ENCODE measurements around the gene RBBP8NL.

GRCh38 chr20:62370115-62370806 lies 57.1 kb downstream of the RBBP8NL start:
- TF ChIP-seq SETDB1 (IDR thresholded peaks at IDR 0.05; ENCODE audit: low read length) = no peak
- TF ChIP-seq USF1 (CRISPR knock-in tag; IDR thresholded peaks at IDR 0.05) = peak; percentile 33; the same call in 1 of the 2 replicates
- TF ChIP-seq CBX3 (IDR thresholded peaks at IDR 0.05; ENCODE audit: borderline replicate concordance in 1 of 2, low read length in 2 of 2) = no peak
- no peak for TF ChIP-seq SP1 (CRISPR knock-in tag; IDR thresholded peaks at IDR 0.05)
- TF ChIP-seq, protein P1, sequence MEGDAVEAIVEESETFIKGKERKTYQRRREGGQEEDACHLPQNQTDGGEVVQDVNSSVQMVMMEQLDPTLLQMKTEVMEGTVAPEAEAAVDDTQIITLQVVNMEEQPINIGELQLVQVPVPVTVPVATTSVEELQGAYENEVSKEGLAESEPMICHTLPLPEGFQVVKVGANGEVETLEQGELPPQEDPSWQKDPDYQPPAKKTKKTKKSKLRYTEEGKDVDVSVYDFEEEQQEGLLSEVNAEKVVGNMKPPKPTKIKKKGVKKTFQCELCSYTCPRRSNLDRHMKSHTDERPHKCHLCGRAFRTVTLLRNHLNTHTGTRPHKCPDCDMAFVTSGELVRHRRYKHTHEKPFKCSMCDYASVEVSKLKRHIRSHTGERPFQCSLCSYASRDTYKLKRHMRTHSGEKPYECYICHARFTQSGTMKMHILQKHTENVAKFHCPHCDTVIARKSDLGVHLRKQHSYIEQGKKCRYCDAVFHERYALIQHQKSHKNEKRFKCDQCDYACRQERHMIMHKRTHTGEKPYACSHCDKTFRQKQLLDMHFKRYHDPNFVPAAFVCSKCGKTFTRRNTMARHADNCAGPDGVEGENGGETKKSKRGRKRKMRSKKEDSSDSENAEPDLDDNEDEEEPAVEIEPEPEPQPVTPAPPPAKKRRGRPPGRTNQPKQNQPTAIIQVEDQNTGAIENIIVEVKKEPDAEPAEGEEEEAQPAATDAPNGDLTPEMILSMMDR (IDR thresholded peaks at IDR 0.05 in 2 of 3, conservative IDR thresholded peaks at IDR 0.05 in 1 of 3; ENCODE audit: insufficient read depth in 2 of 3, low read depth in 1 of 3, low read length in 3 of 3) = no peak
- no peak for TF ChIP-seq RBFOX2 (IDR thresholded peaks at IDR 0.05; ENCODE audit: low read depth, low read length)
- TF ChIP-seq, protein P2, sequence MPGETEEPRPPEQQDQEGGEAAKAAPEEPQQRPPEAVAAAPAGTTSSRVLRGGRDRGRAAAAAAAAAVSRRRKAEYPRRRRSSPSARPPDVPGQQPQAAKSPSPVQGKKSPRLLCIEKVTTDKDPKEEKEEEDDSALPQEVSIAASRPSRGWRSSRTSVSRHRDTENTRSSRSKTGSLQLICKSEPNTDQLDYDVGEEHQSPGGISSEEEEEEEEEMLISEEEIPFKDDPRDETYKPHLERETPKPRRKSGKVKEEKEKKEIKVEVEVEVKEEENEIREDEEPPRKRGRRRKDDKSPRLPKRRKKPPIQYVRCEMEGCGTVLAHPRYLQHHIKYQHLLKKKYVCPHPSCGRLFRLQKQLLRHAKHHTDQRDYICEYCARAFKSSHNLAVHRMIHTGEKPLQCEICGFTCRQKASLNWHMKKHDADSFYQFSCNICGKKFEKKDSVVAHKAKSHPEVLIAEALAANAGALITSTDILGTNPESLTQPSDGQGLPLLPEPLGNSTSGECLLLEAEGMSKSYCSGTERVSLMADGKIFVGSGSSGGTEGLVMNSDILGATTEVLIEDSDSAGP (CRISPR knock-in tag; IDR thresholded peaks at IDR 0.05) = no peak
- TF ChIP-seq, protein P3, sequence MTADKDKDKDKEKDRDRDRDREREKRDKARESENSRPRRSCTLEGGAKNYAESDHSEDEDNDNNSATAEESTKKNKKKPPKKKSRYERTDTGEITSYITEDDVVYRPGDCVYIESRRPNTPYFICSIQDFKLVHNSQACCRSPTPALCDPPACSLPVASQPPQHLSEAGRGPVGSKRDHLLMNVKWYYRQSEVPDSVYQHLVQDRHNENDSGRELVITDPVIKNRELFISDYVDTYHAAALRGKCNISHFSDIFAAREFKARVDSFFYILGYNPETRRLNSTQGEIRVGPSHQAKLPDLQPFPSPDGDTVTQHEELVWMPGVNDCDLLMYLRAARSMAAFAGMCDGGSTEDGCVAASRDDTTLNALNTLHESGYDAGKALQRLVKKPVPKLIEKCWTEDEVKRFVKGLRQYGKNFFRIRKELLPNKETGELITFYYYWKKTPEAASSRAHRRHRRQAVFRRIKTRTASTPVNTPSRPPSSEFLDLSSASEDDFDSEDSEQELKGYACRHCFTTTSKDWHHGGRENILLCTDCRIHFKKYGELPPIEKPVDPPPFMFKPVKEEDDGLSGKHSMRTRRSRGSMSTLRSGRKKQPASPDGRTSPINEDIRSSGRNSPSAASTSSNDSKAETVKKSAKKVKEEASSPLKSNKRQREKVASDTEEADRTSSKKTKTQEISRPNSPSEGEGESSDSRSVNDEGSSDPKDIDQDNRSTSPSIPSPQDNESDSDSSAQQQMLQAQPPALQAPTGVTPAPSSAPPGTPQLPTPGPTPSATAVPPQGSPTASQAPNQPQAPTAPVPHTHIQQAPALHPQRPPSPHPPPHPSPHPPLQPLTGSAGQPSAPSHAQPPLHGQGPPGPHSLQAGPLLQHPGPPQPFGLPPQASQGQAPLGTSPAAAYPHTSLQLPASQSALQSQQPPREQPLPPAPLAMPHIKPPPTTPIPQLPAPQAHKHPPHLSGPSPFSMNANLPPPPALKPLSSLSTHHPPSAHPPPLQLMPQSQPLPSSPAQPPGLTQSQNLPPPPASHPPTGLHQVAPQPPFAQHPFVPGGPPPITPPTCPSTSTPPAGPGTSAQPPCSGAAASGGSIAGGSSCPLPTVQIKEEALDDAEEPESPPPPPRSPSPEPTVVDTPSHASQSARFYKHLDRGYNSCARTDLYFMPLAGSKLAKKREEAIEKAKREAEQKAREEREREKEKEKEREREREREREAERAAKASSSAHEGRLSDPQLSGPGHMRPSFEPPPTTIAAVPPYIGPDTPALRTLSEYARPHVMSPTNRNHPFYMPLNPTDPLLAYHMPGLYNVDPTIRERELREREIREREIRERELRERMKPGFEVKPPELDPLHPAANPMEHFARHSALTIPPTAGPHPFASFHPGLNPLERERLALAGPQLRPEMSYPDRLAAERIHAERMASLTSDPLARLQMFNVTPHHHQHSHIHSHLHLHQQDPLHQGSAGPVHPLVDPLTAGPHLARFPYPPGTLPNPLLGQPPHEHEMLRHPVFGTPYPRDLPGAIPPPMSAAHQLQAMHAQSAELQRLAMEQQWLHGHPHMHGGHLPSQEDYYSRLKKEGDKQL (CRISPR knock-in tag; IDR thresholded peaks at IDR 0.05; ENCODE audit: borderline replicate concordance) = no peak
- TF ChIP-seq POLR2AphosphoS5 (IDR thresholded peaks at IDR 0.05; ENCODE audit: control insufficient read depth, insufficient read depth, low read depth, low read length) = no peak
- no peak for TF ChIP-seq ZNF121 (CRISPR knock-in tag; conservative IDR thresholded peaks at IDR 0.05)
- no peak for TF ChIP-seq RUNX1 (IDR thresholded peaks at IDR 0.05; ENCODE audit: low read depth)
- TF ChIP-seq, protein P4, sequence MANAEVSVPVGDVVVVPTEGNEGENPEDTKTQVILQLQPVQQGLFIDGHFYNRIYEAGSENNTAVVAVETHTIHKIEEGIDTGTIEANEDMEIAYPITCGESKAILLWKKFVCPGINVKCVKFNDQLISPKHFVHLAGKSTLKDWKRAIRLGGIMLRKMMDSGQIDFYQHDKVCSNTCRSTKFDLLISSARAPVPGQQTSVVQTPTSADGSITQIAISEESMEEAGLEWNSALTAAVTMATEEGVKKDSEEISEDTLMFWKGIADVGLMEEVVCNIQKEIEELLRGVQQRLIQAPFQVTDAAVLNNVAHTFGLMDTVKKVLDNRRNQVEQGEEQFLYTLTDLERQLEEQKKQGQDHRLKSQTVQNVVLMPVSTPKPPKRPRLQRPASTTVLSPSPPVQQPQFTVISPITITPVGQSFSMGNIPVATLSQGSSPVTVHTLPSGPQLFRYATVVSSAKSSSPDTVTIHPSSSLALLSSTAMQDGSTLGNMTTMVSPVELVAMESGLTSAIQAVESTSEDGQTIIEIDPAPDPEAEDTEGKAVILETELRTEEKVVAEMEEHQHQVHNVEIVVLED (CRISPR knock-in tag; IDR thresholded peaks at IDR 0.05) = no peak
- TF ChIP-seq IRF1 (CRISPR knock-in tag; IDR thresholded peaks at IDR 0.05; ENCODE audit: borderline replicate concordance) = no peak
- TF ChIP-seq SAFB (IDR thresholded peaks at IDR 0.05; ENCODE audit: borderline replicate concordance, low read depth, low read length) = no peak

All from K562 (cell line).